Skeletal muscle satellite cell (primary cell): ENCODE data around the gene AURKB.

Experiments
- H3K27me3 ChIP-seq: 2 replicates; pipeline ENCODE4 v1.7.0; 2013; ENCODE audit warnings: low read length; ENCODE audit not compliant: control insufficient read depth, insufficient read depth
- H3K36me3 ChIP-seq: 2 replicates; pipeline ENCODE4 v1.7.0; 2013; ENCODE audit warnings: mild to moderate bottlenecking, control low read depth, low read length; ENCODE audit not compliant: insufficient read depth
- H3K4me1 ChIP-seq: 2 replicates; pipeline ENCODE4 v1.7.0; 2013; ENCODE audit warnings: low read length; ENCODE audit not compliant: control insufficient read depth, insufficient read depth
- H3K4me2 ChIP-seq: 2 replicates; pipeline ENCODE4 v1.7.0; 2013; ENCODE audit warnings: mild to moderate bottlenecking, low read length
- H3K4me3 ChIP-seq: 2 replicates; pipeline ENCODE4 v1.7.0; 2013; ENCODE audit warnings: low read length
- H3K9ac ChIP-seq: 2 replicates; pipeline ENCODE4 v1.7.0; 2013; ENCODE audit warnings: mild to moderate bottlenecking, low read depth, low read length, moderate library complexity
- H3K9me3 ChIP-seq: replicated peaks from 2 replicates; pipeline ENCODE4 v1.7.0; 2013; ENCODE audit warnings: mild to moderate bottlenecking, control low read depth, low read length

The AURKB gene

GRCh38 chr17:8163978-8164814 lies 46.2 kb downstream of the AURKB start:
- Histone ChIP-seq H3K27me3 (no peaks in the 10 kb centered on the region), H3K4me2 (peak overlapping the region; percentile 67), H3K4me1 (peaks cover 41% of the 10 kb centered on the region), H3K36me3 (peaks cover 17% of the 10 kb centered on the region), H3K9ac (peak overlapping the region; percentile 100), H3K9me3 (no peaks in the 10 kb centered on the region), H3K4me3 (peak overlapping the region; percentile 10)

GRCh38 chr17:8162997-8163977 lies 47.1 kb downstream of the AURKB start:
- H3K27me3 ChIP-seq = no peaks in the 10 kb centered on the region
- H3K9me3 ChIP-seq = no peaks in the 10 kb centered on the region
- H3K4me1 ChIP-seq = peaks cover 45% of the 10 kb centered on the region
- H3K36me3 ChIP-seq = peaks cover 20% of the 10 kb centered on the region
- peak overlapping the region; percentile 99 for H3K4me3 ChIP-seq
- H3K9ac ChIP-seq = peak overlapping the region; percentile 100
- H3K4me2 ChIP-seq = peak overlapping the region; percentile 88

- Histone ChIP-seq H3K9ac (peak within 1 kb of the TSS; percentile 100), H3K9me3 (no peaks in the 10 kb centered on the region), H3K36me3 (peaks cover 20% of the 10 kb centered on the region), H3K4me2 (peak within 1 kb of the TSS; percentile 99), H3K4me1 (peaks cover 45% of the 10 kb centered on the region), H3K4me3 (peak within 1 kb of the TSS; percentile 99), H3K27me3 (no peaks in the 10 kb centered on the region)
Measured at GRCh38 chr17:8162233-8162996, 48.0 kb downstream of the AURKB start, which contains the start of gene VAMP2. Gene VAMP2 (minus strand): TSS chr17:8162948. CDS start chr17:8162879, 69 bp downstream.

GRCh38 chr17:8161289-8162232 lies 48.8 kb downstream of the AURKB start:
- Histone ChIP-seq H3K4me1 (peaks cover 51% of the 10 kb centered on the region), H3K4me2 (peak overlapping the region; percentile 99), H3K36me3 (peaks cover 20% of the 10 kb centered on the region)

GRCh38 chr17:8160741-8161221 lies 49.6 kb downstream of the AURKB start:
- Histone ChIP-seq H3K36me3 (peaks cover 23% of the 10 kb centered on the region), H3K27me3 (no peaks in the 10 kb centered on the region), H3K4me1 (peaks cover 44% of the 10 kb centered on the region), H3K9ac (peak overlapping the region; percentile 100), H3K9me3 (no peaks in the 10 kb centered on the region), H3K4me3 (peak overlapping the region; percentile 11), H3K4me2 (peak overlapping the region; percentile 99)

More at GRCh38 chr17:8161289-8162232, 48.8 kb downstream of the AURKB start:
- H3K4me3 ChIP-seq = peak overlapping the region; percentile 99
- H3K27me3 ChIP-seq = no peaks in the 10 kb centered on the region
- peak overlapping the region; percentile 100 for H3K9ac ChIP-seq
- no peaks in the 10 kb centered on the region for H3K9me3 ChIP-seq

GRCh38 chr17:8160224-8160577 lies 50.2 kb downstream of the AURKB start:
- Histone ChIP-seq H3K36me3 (peaks cover 26% of the 10 kb centered on the region), H3K9me3 (no peaks in the 10 kb centered on the region), H3K9ac (no peak overlapping the region), H3K4me2 (peak overlapping the region; percentile 99), H3K4me1 (peaks cover 46% of the 10 kb centered on the region), H3K4me3 (no peak overlapping the region), H3K27me3 (no peaks in the 10 kb centered on the region)

GRCh38 chr17:8159459-8160223 lies 50.7 kb downstream of the AURKB start:
- H3K4me2 ChIP-seq = no peak overlapping the region
- peaks cover 48% of the 10 kb centered on the region for H3K4me1 ChIP-seq
- no peaks in the 10 kb centered on the region for H3K9me3 ChIP-seq
- H3K36me3 ChIP-seq = peaks cover 26% of the 10 kb centered on the region
- no peak overlapping the region for H3K4me3 ChIP-seq
- H3K27me3 ChIP-seq = no peaks in the 10 kb centered on the region
- no peak overlapping the region for H3K9ac ChIP-seq

GRCh38 chr17:8159032-8159400 lies 51.4 kb downstream of the AURKB start:
- H3K36me3 ChIP-seq = peaks cover 26% of the 10 kb centered on the region
- no peaks in the 10 kb centered on the region for H3K9me3 ChIP-seq
- H3K27me3 ChIP-seq = no peaks in the 10 kb centered on the region
- H3K4me2 ChIP-seq = no peak overlapping the region
- H3K4me1 ChIP-seq = peaks cover 45% of the 10 kb centered on the region
- no peak overlapping the region for H3K4me3 ChIP-seq
- H3K9ac ChIP-seq = no peak overlapping the region

- no peaks in the 10 kb centered on the region for H3K9me3 ChIP-seq
- peak overlapping the region; percentile 72 for H3K4me2 ChIP-seq
- H3K36me3 ChIP-seq = peaks cover 26% of the 10 kb centered on the region
- H3K9ac ChIP-seq = peak overlapping the region; percentile 67
- H3K4me3 ChIP-seq = no peak overlapping the region
- H3K27me3 ChIP-seq = no peaks in the 10 kb centered on the region
- H3K4me1 ChIP-seq = peaks cover 44% of the 10 kb centered on the region
Measured at GRCh38 chr17:8158267-8159031, 51.9 kb downstream of the AURKB start.
